ENCODE data around the gene TMEM217. TPM values are rescaled to one million over a fixed set of nuclear protein-coding genes. Genes with fewer than 3 reads are reported as not detected.
A peak's percentile ranks its signal among the peaks of the same experiment; 100 is the strongest.

TMEM217 gene
- polyA plus RNA-seq, 4 donors: 0.92 to 1.6 (median 1.3) TPM

GRCh38 chr6:37244430-37245310 is 13.3 kb downstream of the TMEM217 start:
- peak; percentile 77 to 88 (median 86) for DNase-seq (ENCODE audit: low read depth in 4 of 4, low spot score in 2 of 4)

DNA sequence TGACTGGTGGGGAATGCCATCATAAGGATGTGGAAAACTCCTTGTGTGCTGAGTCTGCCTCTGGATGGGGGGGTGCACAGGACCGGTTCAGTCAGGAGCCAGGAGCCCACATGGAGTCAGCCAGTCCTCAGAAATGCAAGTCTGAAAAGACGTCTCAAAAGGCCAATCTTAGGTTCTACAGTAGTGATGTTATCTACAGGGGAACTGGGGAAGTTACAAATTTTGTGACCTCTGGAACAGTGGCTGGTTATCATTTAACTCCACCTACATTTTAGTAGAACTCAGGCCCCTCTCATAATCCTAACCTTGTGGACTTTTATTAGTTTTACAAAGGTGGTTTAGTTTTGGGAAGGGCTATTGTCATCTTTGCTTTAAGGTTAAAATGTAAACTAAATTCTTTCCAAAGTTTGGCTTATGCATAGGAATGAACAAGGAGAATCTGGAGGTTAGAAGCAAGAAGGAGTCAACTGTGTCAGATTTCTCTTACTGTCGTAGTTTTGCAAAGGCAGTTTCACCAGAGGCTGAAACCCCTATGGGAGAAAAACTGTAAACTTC is 14.1 kb downstream of the TMEM217 start:
- no peak for DNase-seq (ENCODE audit: low read depth in 4 of 4, low spot score in 2 of 4)

DNA sequence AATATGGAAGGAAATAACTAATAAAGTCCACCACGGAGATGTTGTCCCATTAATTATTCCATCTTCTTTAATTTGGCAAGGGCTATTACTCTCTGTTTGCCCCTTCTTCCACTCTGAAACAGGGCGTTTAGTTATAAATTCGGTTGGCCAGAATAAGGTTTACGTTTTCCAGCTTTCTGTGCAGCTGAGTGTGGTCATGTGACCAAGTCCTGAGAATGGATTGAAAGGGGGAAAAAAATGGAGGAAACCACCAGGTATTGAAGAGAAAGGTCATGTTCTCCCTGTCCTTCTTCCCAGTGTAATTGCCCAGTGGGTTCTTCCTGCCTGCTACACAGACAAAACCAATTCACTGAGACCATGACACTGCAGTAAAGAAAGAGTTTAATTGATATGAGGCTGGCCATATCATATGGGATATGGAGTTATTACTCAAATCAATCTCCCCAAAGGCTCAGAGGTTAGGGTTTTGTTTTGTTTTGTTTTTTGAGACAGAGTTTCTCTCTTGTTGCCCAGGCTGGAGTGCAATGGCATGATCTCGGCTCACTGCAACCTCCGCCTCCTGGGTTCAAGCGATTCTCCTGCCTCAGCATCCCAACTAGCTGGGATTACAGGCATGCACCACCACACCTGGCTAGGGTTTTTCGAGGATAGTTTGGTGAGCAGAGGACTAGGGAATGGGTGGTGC is 14.7 kb downstream of the TMEM217 start:
- no peak for DNase-seq (ENCODE audit: low read depth in 4 of 4, low spot score in 2 of 4)

GRCh38 chr6:37242429-37243052 is 15.4 kb downstream of the TMEM217 start:
- no peak for DNase-seq (ENCODE audit: low read depth in 4 of 4, low spot score in 2 of 4)

GRCh38 chr6:37241775-37242428 is 16.0 kb downstream of the TMEM217 start:
- no peak for DNase-seq (ENCODE audit: low read depth in 4 of 4, low spot score in 2 of 4)

DNA sequence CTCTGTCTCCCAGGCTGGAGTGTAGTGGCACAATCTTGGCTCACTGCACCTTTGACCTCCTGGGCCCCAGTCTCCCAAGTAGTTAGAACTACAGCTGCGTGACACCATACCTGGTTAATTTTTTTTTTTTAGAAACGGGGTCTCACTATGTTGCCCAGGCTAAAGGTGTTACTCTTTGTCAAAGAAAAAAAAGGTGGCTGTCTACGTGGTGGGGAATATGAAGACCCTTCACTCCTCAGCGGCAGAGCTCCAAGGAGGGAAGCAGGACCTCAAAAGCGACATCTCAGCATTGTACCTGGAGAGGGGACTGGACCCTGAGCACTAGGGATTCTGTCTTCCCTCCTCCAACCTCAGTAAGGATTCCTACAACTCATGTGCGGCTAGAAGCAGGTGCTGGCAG is 16.8 kb downstream of the TMEM217 start:
- no peak for DNase-seq (ENCODE audit: low read depth in 4 of 4, low spot score in 2 of 4)

- peak; percentile 46 to 81 (median 62) for DNase-seq (ENCODE audit: low read depth in 4 of 4, low spot score in 2 of 4)
Measured at GRCh38 chr6:37239950-37240713, 17.8 kb downstream of the TMEM217 start.

GRCh38 chr6:37239526-37239925 is 18.4 kb downstream of the TMEM217 start:
- no peak for DNase-seq (ENCODE audit: low read depth in 4 of 4, low spot score in 2 of 4)

GRCh38 chr6:37238381-37238780 is 19.6 kb downstream of the TMEM217 start:
- no peak for DNase-seq (ENCODE audit: low read depth in 4 of 4, low spot score in 2 of 4)

DNA sequence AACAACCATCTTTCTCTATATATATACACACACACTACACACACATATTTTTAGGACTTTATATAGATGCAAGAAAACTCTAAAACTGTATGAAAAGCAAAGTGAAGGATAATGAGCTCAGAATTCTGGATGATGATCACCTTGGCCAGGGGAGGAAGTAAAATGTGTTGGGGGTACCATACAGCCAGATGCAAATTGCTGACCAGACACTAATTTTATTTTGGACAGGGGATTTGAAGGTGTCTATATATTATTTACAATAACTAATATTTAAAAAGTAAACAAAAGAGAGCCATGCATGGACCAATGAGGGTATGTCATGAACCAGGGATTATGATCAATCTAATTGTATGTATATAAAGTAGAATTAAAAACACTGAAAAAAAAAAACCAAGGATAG is 20.2 kb downstream of the TMEM217 start:
- no peak for DNase-seq (ENCODE audit: low read depth in 4 of 4, low spot score in 2 of 4)

- no peak for DNase-seq (ENCODE audit: low read depth in 4 of 4, low spot score in 2 of 4)
Measured at GRCh38 chr6:37236921-37237320, 21.0 kb downstream of the TMEM217 start.

DNA sequence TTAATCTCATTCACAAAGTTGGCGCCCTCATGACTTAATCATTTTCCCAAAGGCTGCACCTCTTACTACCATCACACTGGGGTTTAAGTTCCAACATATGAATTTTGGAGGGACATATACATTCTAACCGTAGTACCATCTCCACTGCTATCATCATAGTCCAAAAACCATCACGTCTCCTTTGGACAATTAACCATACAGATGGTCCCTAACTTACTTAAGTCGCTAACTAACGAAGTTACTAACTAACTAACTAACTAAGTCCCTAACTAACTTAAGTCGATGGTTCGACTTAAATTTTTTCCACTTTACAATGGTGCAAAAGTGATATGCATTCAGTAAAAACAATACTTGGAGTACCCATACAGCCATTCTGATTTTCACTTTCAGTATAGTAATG is 24.4 kb downstream of the TMEM217 start:
- no peak for DNase-seq (ENCODE audit: low read depth in 4 of 4, low spot score in 2 of 4)

DNA sequence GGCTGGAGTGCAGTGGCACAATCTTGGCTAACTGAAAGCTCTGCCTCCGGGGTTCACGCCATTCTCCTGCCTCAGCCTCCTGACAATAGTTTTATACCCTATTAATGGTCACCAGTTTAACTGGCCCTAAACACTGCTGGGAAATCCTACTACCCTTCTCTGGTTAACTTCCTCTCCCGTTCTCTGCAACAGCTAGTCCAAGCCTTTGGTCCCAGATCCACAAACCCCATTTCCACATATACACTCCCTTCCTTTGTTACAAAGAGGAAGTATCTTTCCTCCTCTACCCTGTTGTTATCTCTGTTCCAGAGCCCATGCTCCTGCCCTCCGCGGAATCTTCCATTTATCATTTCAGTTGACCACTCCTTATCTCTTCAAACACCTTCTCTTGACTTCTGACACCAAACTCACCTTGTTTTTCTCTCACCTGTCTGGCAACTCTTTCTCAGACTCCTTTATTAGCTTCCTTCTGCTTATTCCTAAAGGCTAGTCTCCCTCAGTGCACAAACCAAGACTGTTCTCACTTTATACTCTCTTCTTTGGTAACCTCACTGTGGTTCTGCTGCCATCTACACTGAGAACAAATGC is 25.4 kb downstream of the TMEM217 start:
- DNase-seq (ENCODE audit: low read depth in 4 of 4, low spot score in 2 of 4): no peak

DNA sequence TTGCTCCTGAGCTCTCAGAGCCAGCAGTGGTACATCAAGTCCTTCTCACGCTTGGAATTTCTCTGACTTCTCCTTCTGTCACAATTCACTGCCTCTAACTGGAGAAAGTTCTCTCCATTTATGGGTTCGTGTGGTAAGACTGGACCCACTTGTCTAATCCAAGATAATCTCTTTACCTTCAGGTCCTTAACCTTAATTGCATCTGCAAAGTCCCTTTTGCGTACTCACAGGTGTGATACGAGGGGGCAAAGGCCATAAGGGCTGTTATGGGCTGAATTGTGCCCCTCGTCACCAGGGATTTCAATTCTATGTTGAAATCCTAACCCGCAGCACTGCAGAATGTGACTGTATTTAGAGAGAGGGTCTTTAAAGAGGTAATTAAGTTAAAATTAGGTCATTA is 27.8 kb downstream of the TMEM217 start:
- no peak for DNase-seq (ENCODE audit: low read depth in 4 of 4, low spot score in 2 of 4)

GRCh38 chr6:37225350-37226169 is 32.4 kb downstream of the TMEM217 start:
- DNase-seq (ENCODE audit: low read depth in 4 of 4, low spot score in 2 of 4): no peak

DNA sequence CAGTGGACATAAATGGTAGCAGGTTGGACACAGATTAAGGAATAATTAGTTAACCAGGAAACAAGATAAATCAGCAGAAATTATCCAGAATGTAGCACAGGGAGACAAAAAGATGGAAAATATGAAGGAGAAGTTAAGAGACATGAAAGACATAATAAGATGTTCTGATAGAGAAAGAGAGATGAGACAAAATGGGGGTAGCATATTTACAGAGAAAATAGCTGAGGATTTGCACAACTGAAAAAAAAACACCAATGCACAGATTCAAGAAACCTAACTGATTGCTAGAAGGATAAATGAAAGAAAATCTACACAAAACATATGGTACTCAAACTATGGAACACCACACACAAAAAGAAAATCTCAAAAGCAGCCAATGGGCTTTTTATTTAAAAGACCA is 35.0 kb downstream of the TMEM217 start:
- DNase-seq (ENCODE audit: low read depth in 4 of 4, low spot score in 2 of 4): no peak

DNA sequence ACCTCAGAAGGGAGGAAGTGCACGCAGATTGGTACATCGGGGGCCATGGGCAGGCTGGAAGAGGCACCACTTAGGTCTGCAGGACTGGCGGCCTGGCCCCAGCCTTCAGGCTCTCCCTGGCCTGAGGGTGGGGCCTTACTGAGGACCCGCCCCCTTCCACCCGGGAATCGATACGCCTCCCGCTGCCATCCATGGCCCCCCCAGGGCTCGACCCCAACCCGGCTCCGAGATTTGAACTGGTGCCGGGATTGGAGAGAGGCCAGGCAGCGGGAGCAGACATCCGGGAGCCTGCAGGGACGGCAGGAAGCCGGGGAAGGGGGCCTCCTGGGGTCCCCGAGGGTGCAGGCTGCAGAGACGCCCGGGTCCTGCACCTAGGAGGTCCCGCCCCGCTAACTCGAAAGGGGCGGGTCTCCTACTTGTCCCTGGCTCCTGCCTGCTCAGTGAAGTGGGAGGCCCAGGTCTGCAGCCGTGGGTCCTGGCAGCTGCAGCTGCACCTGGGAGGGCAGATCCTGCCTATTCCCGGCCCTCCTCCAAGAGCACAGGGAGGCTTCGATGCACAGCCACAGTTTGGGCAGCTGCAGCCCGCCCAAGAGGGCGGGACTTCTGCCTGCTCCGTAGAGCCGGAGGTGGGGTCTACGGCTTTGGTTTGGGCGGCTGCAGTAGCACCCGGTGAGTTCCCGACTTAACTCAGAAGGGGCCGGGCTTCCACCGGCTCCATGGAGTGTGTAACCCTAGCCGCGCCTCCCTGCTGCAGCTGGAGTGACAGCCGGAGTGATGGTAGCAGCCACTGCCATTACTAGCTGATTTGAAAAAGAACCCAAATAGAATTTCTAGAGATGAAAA is 35.6 kb downstream of the TMEM217 start:
- peak in 3 of 4 donors; percentile 67 to 88 (median 82) for DNase-seq (ENCODE audit: low read depth in 4 of 4, low spot score in 2 of 4)
